GM18511 (cell line): Measurements from ENCODE around the gene HHIPL1.

Source experiments
- ATAC-seq: cut with Tn5 transposase; IDR thresholded peaks from one replicate; pipeline ENCODE4 v1.9.1; 2021; ENCODE audit warnings: mild to moderate bottlenecking, moderate library complexity; ENCODE audit not compliant: unreplicated experiment

The HHIPL1 gene

GRCh38 chr14:99644723-99645544 lies at the start of gene HHIPL1:
HHIPL1 (plus strand) TSS chr14:99645129; CDS start chr14:99645208, 79 bp downstream.
- ATAC-seq: no peak

- ATAC-seq: no peak
These were observed 49.4 kb upstream of the HHIPL1 start for GRCh38 chr14:99595524-99595923.

GRCh38 chr14:99596071-99596627 lies 48.8 kb upstream of the HHIPL1 start:
- ATAC-seq: no peak

GRCh38 chr14:99596772-99597171 lies 48.2 kb upstream of the HHIPL1 start:
- no peak for ATAC-seq

DNA sequence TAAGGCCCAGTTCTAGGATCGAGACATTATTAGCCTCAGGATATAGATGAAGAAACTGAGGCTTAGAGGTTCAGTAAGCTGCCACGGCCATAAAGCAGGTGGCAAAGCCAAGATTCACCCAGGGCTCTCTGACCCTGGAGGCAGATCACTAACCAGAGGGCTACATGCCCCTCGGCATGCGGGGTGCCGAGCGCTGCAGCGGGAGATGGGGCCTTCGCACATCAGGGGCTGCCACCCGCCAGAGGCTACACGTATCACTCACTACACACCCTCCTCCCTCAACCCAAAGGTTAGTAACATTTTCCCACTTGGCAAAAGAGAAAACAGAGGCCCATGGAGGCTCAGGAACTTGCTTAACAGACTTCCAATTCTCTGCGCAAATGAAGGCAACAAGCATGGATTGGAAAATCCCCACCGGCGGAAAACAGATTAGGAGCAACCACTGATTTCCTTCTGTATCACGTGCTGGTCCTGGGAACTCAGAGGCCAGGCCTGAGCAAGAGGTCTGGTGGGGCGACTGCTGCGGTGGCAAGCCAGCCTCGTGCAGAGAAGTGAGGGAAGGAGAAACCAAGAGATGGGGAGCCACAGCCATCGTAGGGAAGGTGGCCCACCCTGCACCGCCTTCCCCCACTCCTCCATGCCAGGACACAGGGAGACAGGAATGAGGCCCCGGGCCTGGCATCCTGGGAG lies 46.9 kb upstream of the HHIPL1 start:
- ATAC-seq: no peak

GRCh38 chr14:99598774-99599173 lies 46.2 kb upstream of the HHIPL1 start:
- ATAC-seq: no peak

DNA sequence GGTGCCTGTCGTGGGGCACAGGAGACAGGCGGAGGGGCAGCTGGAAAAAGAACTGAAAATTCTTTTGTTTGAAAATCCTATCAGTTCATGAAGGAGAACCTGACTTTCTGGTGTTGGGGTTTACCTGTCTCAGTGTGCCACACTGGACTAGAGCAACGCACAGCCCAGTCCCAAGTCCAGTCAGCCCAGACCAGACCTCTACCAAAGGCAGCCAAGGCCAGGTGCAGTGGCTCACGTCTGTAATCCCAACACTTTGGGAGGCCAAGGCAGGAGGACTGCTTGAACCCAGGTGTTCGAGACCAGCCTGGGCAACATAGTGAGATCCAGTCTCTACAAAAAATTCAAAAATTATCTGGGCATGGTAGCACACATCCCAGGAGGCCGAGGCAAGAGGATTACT lies 45.5 kb upstream of the HHIPL1 start:
- no peak for ATAC-seq

DNA sequence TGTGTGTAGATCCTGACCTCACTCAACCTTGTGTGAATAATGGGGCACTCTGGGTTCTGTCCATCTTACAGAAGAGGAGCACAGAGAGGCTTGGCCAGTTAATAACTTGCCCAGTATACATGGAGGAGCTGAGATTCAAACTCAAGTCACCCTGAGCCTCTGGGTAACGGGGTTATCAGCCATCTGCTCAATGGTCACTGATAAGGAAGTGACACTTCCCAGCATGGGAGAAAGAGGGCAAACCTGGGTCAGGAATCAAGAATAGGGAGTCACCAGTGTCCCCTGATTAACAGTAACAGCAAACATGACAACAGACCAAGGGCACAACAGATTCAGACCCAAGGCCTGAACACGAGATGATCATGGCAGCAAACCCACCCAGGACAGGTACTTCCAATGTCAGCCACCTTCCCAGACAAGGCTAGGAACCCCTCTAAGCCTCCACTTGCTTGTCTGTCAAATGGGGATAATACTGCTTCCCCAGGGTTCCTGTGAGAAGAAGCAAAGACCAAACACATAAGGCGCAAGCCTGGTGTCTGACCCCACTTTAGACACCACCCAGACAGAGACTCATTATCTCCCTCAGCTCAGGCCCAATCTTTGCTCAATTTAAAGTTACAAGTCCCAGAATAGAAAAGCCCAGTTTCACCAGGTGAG lies 44.6 kb upstream of the HHIPL1 start:
- no peak for ATAC-seq

DNA sequence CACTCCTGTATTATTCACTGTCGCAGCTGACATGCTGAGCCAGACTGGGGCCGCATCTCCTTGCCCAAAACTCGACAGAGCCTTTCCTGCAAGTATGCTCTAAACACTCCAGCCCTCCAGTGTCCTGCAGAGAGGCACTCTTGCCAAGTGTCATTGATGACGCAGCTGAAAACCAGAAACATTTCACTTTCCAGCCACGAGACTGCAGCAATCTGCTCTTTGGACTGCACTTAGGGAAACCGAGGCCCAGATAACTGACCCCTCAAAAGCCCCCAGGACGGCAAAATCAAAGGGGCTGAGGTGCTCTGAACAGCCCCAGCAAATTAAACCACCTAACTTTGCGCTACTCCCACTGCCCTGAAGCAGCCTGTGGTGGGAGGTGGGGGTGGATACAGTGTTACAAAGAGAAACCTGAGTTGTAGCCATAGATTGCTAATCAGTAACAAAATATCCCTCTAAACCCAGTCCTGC lies 43.5 kb upstream of the HHIPL1 start:
- ATAC-seq: no peak

- no peak for ATAC-seq
These were observed 42.7 kb upstream of the HHIPL1 start for GRCh38 chr14:99602054-99602787.

- ATAC-seq: no peak
These were observed 42.0 kb upstream of the HHIPL1 start for GRCh38 chr14:99602788-99603415.

DNA sequence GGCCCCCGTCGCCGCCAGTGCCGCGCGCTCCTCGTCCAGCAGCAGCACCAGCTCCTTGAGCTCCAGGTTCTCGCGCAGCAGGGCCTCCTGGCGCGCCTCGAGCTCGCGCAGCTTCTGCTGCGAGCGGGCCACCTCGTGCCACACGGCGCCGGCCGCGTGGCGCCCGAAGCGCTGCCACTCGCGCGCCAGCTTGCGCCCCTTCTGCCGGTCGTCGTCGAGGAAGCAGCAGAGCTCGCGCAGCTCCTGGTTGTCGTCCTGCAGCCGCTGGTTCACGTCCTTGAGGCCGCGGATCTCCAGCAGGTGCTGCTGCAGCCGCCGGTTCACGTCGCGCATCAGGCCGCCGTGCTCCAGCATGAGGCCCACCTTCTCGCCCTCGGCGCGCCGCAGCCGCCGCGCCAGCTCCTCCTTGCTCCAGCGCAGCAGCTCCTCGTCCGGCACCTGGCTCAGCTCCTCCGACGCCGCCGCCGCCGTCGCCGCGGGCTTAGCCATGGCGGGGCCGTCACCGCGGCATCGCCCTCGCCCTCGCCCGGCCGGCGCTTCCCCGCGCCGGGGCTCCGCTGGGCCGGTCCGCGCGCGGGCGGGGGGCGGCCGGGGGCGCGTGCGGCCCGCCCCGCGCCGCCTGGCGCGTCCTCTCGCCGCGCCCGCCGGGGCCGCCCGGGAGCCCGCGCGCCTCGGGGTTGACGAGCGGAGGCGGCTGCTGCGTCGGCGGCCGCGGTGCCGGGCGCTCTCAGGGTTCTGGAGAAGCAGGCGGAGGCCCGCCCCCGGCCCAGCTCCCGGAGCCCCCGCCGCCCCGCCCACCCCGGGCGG lies 41.3 kb upstream of the HHIPL1 start, which contains the start of gene CCDC85C:
Gene CCDC85C, minus strand, starts transcription at position 737 of the 807 bp plus-strand sequence. Its CDS starts 248 bp downstream, at position 489.
- ATAC-seq: no peak

DNA sequence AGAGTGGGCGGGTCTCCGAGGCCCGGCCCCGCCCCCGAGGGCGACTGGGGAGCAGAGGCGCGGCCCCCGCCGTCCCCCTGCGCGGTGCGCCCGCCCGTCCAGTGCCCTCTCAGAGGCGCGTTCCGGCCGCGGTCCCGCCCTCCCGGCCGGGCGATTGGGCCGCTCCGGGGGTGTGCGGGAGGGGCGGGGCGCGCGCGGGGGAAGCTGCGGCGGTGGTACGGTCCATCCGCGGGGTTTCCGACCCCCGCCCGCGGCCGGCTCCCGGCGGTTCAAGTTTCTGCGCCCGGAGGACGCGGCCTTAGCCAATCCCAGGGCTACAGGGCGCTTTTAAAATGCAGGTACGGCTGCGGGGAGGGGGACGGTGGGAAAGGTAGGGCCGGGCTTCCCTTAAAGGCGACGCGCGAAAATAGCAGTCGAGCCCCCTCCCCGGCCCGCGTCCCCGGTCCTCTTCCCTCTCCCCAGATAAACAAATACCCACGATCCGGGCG lies 40.6 kb upstream of the HHIPL1 start:
- ATAC-seq: peak; percentile 88

- ATAC-seq: peak; percentile 36
These were observed 40.1 kb upstream of the HHIPL1 start for GRCh38 chr14:99604766-99605298.

DNA sequence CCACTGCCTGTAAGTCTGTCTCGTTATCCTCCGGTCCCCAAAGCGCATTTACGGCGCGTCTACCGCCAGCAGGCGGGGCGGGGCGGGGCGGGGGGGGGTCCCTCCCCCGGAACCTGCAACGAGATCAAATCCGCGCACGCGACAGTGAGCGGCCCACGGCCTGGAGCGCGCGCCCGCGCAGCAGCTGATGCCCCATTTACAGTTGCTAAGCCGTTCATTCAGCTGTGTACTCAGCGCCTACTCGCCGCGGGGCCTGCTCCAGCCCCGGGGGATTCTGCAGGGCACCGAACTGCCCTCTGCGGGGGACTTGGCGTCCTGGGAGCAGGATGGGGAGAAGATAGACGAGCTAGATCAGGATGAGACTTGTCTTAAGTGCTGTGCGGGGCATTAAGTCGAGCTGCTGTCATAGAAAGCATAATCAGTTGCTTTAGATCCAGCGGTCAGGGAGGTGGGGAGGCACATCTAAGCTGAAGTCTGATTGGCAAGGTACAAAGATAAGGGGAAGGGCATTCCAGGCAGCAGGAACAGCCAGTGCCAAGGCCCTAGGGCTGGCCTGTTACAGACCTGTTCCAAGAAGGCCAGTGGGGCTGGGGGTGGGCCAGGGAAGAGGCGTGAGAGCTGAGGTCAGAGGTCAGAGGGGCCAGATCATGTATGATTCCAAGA lies 39.5 kb upstream of the HHIPL1 start:
- peak; percentile 37 for ATAC-seq

- no peak for ATAC-seq
These were observed 38.6 kb upstream of the HHIPL1 start for GRCh38 chr14:99606359-99606758.

- ATAC-seq: no peak
These were observed 36.3 kb upstream of the HHIPL1 start for GRCh38 chr14:99608591-99608990.
